SK-N-SH (cell line): ENCODE measurements around the gene GRIP1.

Source experiments
- CTCF ChIP-seq: fragments of 200-600 bp; sonication (generic); IDR thresholded peaks from 2 replicates; pipeline ENCODE4 v1.6.1; 2017; ENCODE audit warnings: antibody characterized with exemption, mild to moderate bottlenecking, moderate library complexity
- EZH2phosphoT487 ChIP-seq: fragments of 200-600 bp; sonication (generic); IDR thresholded peaks from 2 replicates; pipeline ENCODE4 v1.6.1; 2017; ENCODE audit warnings: low read depth, mixed run types, mild to moderate bottlenecking, antibody characterized with exemption, moderate library complexity, borderline replicate concordance
- POLR2AphosphoS5 ChIP-seq: IDR thresholded peaks from 2 replicates; pipeline ENCODE4 v1.6.1; 2012; ENCODE audit warnings: low read depth, low read length
- YY1 ChIP-seq: IDR thresholded peaks from 2 replicates; pipeline ENCODE4 v1.4.0; 2012; ENCODE audit warnings: low read depth, mild to moderate bottlenecking

- TF ChIP-seq POLR2AphosphoS5, result no peak
- TF ChIP-seq CTCF, result no peak
- no peak for TF ChIP-seq YY1
- no peak for TF ChIP-seq EZH2phosphoT487
These were observed 35.1 kb upstream of the GRIP1 start for GRCh38 chr12:66713984-66714383.
